GM12891 (cell line): Measurements from ENCODE around the gene SLC12A5.

ENCODE experiments used
- DNase-seq: peaks from one replicate; pipeline ENCODE4 v3.0.0; 2011; ENCODE audit warnings: low spot score; ENCODE audit not compliant: insufficient read length
- FAIRE-seq: peaks from 2 replicates; lab custom pipeline; 2011; peaks lifted over from hg19 to GRCh38; lab: Jason Lieb, UNC
- PAX5 ChIP-seq: IDR thresholded peaks from 2 replicates; pipeline ENCODE4 v1.6.1; 2011; ENCODE audit warnings: low read length, moderate library complexity, mild to moderate bottlenecking; ENCODE audit not compliant: insufficient read depth, severe bottlenecking
- POLR2A ChIP-seq: IDR thresholded peaks from 2 replicates; pipeline ENCODE4 v1.6.1; 2011; ENCODE audit warnings: low read depth, low read length, control low read depth
- POLR2AphosphoS5 ChIP-seq: IDR thresholded peaks from 2 replicates; pipeline ENCODE4 v1.6.1; 2011; ENCODE audit warnings: low read depth, low read length, control low read depth
- POU2F2 ChIP-seq: IDR thresholded peaks from 2 replicates; pipeline ENCODE4 v1.6.1; 2011; ENCODE audit warnings: low read depth, mild to moderate bottlenecking, control low read depth, low read length, moderate library complexity
- SPI1 ChIP-seq: IDR thresholded peaks from 2 replicates; pipeline ENCODE4 v1.6.1; 2011; ENCODE audit warnings: low read depth, low read length, control low read depth
- TAF1 ChIP-seq: IDR thresholded peaks from 2 replicates; pipeline ENCODE4 v1.6.1; 2011; ENCODE audit warnings: low read depth, low read length, control low read depth

Gene SLC12A5

DNA sequence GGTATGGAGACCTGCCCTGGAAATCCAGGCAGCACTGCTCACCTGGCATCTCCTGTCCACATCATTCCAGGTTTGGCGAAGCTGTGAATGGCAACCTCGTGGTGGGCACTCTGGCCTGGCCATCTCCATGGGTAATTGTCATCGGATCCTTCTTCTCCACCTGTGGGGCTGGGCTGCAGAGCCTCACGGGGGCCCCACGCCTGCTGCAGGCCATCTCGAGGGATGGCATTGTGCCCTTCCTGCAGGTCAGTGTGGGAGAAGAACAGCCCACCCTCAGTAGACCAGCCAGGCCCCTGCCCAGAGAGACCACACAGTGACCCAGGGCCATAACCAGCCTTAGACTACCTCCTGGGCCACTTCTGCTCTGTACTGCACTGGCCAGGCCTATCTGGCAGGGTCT is 15.9 kb downstream of the SLC12A5 start:
- TF ChIP-seq SPI1 (no peak), PAX5 (no peak), POU2F2 (no peak), POLR2AphosphoS5 (no peak), TAF1 (no peak), POLR2A (no peak)
- no peak for DNase-seq
- no peak for FAIRE-seq

DNA sequence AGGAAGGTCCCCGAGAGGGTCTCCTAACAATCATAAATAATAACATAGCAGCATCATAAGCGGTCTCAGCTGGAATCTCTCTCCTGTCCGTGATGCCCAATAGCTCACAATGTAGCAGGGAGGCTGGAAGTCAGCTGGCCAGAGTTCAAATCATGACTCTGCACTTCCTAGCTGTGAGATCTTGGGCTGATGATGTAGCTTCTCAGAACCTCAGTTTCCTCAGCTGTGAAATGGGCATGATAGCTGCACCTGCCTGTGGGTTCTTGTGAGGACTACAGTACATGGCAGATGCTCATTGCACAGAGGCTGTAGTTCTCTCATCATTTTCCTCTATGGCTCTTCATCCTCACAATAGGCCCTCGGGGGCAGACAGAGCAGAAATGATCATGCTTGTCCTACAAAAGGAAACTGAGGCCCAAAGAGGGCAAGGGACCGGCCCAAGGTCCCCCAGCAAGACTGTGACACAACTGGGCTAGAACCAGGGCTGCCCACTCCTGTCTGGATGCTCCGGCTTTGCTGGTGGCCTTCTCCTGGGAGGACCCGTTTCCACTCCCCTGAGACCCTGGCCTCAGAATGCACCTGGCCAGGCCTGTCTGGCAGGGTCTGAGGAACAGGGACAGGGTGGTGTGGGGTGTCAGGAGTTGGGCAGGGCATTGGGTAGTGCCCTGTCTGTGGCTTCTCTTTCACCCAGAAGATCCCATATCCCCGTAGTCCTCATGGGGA is 17.7 kb downstream of the SLC12A5 start:
- FAIRE-seq (no peak), DNase-seq (no peak)
- TF ChIP-seq POLR2AphosphoS5 (no peak), TAF1 (no peak), POLR2A (no peak), PAX5 (no peak), SPI1 (no peak), POU2F2 (no peak)

DNA sequence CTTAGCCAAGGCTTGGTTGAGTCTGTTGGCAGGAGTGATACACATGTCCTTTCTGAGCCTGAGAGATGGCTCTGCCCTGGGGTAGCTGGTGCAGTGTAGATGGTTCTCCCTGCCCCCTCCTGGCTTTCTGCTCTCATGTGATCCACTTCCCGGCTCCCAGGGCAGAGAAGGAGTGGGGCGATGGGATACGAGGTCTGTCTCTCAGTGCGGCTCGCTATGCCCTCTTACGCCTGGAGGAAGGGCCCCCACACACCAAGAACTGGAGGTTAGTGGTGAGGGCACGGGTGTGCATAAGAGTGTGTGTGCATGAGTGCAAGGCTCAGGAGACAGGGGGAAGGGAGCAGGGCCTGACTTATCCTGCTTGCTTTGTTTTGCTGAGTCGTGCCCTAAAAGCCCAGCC is 18.8 kb downstream of the SLC12A5 start:
- FAIRE-seq = no peak
- DNase-seq = no peak
- TF ChIP-seq TAF1 = no peak
- no peak for TF ChIP-seq PAX5
- TF ChIP-seq POU2F2 = no peak
- TF ChIP-seq POLR2AphosphoS5 = no peak
- TF ChIP-seq POLR2A = no peak
- TF ChIP-seq SPI1 = no peak

DNA sequence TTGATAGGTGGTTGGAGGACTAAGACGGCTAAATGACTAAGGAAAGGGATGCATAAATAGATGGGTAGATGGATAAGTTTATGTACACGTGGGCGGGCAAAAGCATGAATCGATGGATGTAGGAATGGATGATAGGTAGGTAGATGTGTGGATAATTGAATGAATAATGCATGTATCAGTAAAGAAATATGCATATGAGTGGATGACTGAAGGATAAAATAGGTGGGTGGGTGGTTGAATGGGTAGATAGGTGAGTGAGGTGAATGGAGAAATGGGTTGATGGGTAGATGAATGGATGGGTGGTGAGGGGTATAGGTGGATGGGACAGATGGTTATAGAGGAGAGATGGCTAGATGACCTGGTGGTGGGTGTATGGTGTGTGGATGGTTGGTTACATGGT is 20.2 kb downstream of the SLC12A5 start:
- DNase-seq (no peak), FAIRE-seq (no peak)
- TF ChIP-seq POLR2AphosphoS5 (no peak), SPI1 (no peak), TAF1 (no peak), PAX5 (no peak), POU2F2 (no peak)

DNA sequence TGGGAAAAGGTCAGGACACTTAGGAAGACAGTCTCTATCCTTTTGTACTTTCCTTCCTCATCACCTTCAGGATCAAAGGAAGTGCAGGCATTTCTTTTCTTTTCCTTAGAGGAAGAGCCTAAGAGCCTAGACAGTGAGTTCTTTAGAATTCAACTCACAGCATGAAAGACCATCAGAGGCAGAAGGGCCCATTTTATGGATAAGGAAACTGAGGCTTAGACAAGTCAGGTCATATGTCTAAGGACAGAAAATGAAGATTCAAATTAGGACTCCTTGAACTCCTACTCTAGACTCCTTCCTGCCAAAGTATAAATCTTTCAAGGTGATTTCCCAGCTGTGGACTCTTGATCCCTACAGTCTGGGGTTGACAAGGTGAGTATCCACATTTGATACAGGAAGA is 20.8 kb downstream of the SLC12A5 start:
- TF ChIP-seq POLR2AphosphoS5 (no peak), PAX5 (no peak), TAF1 (no peak), SPI1 (no peak), POU2F2 (no peak)
- no peak for DNase-seq
- FAIRE-seq = no peak

DNA sequence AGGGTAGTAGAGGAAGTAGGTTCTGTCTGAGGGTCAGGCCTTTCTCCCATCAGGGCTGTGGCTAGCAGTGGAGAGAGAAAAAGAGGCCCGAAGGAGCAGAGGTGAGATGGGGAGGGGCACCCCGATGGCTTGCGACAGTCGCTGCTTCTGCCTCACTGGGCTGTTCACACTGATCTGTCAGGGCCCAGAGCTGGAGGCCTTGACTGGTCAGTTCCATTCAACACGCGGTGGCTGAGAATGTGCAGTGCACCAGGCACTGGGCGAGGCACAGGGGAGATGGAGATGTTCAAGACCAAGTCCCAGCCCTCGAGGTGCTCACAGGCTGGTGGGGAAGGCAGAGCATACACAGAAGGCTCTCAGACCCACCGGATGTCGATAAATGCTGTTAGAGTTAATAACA is 21.4 kb downstream of the SLC12A5 start:
- TF ChIP-seq POLR2A = no peak
- no peak for TF ChIP-seq POLR2AphosphoS5
- no peak for TF ChIP-seq SPI1
- TF ChIP-seq PAX5 = no peak
- no peak for TF ChIP-seq POU2F2
- no peak for TF ChIP-seq TAF1
- FAIRE-seq (no peak), DNase-seq (no peak)

DNA sequence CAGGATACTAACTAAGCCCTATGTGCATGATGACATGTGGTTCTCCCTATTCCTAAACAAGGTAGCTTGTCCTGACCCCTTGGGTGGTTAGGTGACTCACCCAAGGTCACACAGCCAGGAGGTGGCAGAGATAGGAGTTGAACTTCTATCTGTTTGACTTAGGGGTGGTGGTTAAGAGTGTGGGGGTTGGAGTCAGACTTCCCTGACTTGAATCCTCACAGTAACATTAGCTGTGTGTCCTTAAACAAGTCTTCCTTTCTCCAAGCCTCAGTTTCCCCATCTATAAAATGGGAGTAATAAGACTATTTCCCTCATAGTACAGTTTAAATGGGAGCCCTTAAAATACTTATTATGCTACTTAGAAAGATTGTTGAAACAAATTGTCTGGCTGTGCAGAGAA is 21.9 kb downstream of the SLC12A5 start:
- FAIRE-seq = no peak
- DNase-seq = no peak
- TF ChIP-seq POLR2A = no peak
- no peak for TF ChIP-seq PAX5
- no peak for TF ChIP-seq TAF1
- TF ChIP-seq SPI1 = no peak
- TF ChIP-seq POU2F2 = no peak
- no peak for TF ChIP-seq POLR2AphosphoS5

DNA sequence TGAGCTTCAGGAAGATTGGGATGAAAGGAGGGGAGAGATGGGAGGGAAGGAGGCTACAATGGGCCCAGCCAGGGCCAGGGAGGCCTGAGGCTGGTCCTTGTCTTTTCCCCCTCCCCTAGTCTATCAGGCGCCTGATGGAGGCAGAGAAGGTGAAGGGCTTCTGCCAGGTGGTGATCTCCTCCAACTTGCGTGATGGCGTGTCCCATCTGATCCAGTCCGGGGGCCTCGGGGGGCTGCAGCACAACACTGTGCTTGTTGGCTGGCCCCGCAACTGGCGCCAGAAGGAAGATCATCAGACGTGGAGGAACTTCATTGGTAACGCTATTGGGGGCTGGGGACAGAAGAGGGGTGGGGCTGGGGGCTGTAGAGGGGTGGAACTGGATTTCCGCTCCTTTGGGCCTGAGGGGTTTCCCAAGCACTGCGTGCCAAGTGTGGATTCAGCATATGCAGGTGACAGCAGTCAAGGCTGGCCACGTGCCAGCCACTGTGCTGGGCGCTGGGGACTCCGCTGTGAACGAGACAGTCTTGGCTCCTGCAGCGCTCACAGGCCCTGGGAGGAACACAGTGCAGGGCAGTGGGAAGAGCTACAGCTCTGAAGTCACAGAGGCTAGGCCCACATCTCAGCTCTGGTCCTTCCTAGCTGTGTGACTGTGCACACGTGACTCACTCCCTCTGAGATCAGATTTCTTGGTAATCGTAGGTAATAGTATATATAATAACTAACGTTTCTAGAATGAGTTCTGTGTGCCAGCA is 22.7 kb downstream of the SLC12A5 start:
- DNase-seq (no peak), FAIRE-seq (no peak)
- TF ChIP-seq POLR2AphosphoS5 (no peak), SPI1 (no peak), TAF1 (no peak), PAX5 (no peak), POLR2A (no peak), POU2F2 (no peak)

DNA sequence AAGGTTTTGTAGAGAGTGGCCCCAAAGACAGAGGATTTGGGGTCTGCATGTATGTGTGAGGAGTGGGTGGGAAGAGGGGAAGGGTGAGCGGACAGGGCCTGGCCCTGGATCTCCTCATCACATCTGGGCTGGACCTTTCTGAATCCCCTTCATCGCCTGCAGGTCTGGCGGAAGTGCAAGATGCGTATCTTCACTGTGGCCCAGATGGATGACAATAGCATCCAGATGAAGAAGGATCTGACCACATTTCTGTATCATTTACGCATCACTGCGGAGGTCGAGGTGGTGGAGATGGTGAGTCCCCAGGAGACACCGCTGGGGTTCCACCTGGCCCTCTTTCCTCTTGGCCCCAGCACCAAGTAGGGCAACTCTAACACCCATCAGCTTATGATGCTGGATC is 24.4 kb downstream of the SLC12A5 start:
- FAIRE-seq = no peak
- no peak for TF ChIP-seq POLR2A
- TF ChIP-seq SPI1 = no peak
- TF ChIP-seq POU2F2 = no peak
- TF ChIP-seq PAX5 = no peak
- TF ChIP-seq POLR2AphosphoS5 = no peak
- TF ChIP-seq TAF1 = no peak

More for the DNA sequence above, 24.4 kb downstream of the SLC12A5 start:
- no peak for DNase-seq
